GM20000 (cell line): ENCODE measurements around the gene SIX2.

Experiments
- DNase-seq: peaks from one replicate; pipeline ENCODE4 v3.0.0; 2012; ENCODE audit warnings: low spot score
- CTCF ChIP-seq: IDR thresholded peaks from 2 replicates; pipeline ENCODE4 v1.5.1; 2012; ENCODE audit warnings: mild to moderate bottlenecking, control low read depth; ENCODE audit errors: extremely low read depth, missing control alignments

Gene SIX2

GRCh38 chr2:44972771-44973535, 36.3 kb downstream of the SIX2 start:
- no peak for DNase-seq
- no peak for TF ChIP-seq CTCF

GRCh38 chr2:44970846-44971450, 38.3 kb downstream of the SIX2 start:
- no peak for TF ChIP-seq CTCF
- DNase-seq, result peak; percentile 4

- no peak for DNase-seq
- TF ChIP-seq CTCF, result no peak
Observed at GRCh38 chr2:44969936-44970335, 39.3 kb downstream of the SIX2 start.

GRCh38 chr2:44967727-44968432, 41.4 kb downstream of the SIX2 start:
- DNase-seq, result no peak
- no peak for TF ChIP-seq CTCF

GRCh38 chr2:44967056-44967455, 42.2 kb downstream of the SIX2 start:
- no peak for TF ChIP-seq CTCF
- DNase-seq, result no peak

- no peak for TF ChIP-seq CTCF
- DNase-seq, result no peak
Observed at GRCh38 chr2:44965684-44966083, 43.6 kb downstream of the SIX2 start.

- DNase-seq, result no peak
Observed at GRCh38 chr2:44964752-44965236, 44.5 kb downstream of the SIX2 start.

More at GRCh38 chr2:44964752-44965236, 44.5 kb downstream of the SIX2 start:
- TF ChIP-seq CTCF, result peak; percentile 19
